ENCODE results near the gene XIRP1.

Gene XIRP1

DNA sequence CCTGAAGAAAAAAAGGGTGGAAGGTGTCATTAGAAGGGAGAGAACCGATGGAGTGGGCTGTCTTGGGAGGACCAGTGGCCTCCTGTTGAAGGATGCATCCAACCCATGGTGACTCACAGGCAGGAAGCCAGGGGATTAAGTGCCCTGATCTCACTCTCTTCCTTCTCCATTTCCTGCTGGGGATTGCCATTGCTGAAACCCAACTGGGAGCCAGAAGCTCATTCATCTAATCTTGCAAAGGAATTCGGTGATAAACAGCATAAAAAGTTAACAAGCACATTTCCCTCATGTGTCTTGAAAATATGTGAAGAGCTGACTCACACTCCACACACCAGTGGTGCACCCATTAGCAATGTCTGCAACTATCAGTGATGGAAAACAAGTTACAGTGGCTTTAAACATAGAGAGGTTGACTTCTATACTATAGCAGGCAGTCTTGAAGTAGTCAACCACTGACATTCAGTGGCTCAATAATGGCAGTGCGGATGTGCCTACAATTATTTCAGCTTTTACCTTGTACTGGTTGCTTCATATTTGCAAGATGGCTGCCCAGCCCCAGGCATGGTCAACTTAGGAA is 26.2 kb downstream of the XIRP1 start:
- no peak for FAIRE-seq

DNA sequence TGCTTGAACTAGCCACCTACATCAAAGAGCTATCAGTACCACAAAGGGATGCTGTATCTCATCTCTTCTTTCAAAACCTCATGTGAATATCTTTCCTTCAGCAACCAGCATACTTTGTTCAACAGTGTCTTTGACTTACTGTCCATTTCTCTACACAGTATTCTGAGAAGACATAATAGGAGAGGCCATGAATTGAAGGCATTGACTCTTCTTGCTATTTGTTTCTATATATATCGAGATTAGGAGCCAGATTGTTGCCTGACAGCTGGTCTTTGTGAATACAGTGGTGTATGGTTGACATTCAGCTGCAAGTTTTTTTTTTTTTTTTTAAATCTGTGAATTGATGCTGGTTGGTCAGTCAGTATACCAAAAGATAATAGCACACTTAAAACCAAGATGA is 26.9 kb downstream of the XIRP1 start:
- FAIRE-seq: no peak

DNA sequence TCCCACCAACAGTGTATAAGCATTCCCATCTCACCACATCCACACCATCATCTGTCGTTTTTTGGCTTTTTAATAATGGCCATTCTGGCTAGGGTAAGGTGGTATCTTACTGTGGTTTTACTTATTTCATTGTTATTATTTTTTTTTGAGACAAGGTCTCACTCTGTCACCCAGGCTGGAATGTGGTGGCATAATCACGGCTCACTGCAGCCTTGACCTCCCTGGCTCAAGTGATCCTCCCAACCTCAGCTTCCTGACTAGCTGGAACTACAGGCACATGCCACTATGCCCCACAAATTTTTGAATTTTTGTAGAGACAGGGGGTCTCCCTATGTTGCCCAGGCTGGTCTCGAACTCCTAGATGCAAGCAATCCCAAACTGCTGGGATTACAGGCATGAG is 28.0 kb downstream of the XIRP1 start:
- FAIRE-seq: no peak

DNA sequence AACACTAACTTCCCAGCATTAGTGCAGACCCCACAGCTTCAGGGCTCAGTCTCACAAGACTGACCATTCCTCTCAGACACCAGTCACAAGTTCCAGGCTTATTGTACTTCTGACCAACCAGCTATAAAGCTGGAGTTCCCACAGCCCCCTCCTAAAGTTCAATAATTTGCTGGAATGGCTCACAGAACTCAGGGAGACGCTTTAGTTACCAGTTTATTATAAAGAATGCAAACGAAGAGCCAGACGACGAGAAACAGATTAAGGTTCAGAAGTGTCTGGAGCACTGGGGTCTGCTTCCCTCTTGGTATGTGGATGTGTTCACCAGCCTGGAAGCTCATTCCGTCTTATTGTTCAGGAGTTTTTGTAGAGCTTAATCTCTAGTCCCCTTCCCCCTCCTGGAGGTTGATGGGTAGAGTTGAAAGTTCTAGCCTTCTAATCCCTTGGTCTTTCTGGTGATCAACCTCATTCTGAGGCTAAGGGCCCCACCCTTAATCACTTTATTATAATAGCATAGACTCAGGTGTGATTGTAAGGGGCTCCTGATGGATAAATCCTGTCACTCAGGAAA is 34.2 kb downstream of the XIRP1 start:
- FAIRE-seq: no peak

DNA sequence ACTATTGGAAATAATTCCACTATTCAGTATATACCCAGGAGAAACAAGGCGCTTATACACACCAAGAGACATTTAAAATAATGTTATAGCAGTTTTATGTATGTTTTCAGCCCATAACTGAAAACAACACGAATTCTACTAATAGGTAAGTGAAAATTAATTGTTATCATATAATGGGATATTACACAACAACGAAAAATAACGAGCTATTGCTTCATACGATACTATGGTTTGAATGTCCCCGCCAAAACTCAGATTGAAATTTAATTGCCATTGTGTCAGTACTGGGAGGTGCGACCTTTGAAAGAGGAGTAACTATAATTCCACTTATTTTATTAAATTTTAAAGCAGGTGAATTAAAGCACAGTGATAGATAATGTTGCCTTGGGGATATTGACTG is 35.0 kb downstream of the XIRP1 start:
- FAIRE-seq: no peak

DNA sequence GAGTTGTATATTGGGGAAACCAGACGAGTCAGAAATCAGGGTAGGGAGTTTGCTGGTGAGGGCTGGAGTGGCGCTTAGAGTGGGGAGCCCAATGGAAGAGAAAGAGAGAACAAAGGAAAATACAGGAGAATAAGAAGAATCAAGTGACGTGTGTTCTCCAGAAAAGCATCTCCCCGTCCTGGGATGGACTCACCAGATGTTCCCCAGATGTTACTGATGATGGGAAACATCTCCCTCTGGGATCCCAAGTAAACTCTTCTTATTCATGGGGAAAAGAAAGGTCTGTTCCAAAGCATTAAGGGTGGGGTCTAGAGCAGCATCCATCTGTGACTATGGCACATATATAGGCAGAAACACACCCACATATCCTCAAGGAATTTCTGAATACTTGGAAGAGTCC is 36.0 kb downstream of the XIRP1 start:
- FAIRE-seq: no peak

DNA sequence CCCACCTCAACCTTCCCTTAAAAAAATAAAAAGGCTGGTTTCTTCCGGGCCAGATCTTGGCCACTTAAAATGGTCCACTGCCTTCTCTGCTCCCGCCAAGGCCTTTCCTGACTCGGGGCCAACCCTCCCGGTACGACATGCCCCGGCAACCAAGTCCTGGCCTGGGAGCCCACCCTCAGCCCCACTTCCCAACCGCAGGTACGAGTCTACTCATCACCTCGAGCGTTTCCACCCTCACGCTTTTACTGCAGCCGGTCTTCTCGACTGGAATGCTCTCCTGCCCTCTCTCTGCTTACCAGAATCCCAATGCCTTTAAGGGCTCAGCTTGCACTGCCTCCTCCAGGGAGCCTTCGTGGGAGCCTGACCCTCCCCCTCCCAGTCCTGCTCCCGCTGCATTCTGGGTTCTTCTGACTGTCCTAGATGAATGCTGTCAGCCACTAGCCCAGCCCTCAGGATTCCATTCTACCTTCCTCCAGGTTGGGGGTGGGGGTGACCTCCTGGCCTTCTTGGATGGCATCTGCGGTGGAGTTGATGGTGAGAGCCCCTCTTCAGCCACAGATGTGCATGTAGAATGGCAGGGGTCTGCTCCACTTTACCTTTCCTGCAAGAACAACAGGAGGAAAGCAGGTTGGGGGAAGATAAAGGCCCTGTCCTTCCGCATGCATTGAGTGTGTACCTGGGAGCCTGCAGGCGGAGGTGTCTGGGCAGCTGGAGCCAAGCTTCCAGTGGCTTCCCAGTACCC is 37.9 kb downstream of the XIRP1 start:
- FAIRE-seq: no peak

DNA sequence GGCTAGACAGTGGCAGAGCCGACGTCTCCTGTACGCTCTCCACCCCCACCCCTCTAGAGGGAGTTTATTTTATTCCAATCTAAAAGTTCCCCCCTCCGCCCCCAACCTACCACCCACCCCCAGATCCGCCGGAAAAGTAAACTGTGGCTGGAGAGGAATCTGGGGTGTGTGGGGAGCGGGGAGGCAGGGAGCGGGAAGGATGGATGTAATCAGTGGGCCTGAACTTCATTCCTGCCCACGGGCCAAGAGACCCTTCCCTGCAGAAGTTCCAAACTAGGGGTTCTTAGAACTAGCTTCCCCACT is 38.5 kb downstream of the XIRP1 start:
- FAIRE-seq: no peak

DNA sequence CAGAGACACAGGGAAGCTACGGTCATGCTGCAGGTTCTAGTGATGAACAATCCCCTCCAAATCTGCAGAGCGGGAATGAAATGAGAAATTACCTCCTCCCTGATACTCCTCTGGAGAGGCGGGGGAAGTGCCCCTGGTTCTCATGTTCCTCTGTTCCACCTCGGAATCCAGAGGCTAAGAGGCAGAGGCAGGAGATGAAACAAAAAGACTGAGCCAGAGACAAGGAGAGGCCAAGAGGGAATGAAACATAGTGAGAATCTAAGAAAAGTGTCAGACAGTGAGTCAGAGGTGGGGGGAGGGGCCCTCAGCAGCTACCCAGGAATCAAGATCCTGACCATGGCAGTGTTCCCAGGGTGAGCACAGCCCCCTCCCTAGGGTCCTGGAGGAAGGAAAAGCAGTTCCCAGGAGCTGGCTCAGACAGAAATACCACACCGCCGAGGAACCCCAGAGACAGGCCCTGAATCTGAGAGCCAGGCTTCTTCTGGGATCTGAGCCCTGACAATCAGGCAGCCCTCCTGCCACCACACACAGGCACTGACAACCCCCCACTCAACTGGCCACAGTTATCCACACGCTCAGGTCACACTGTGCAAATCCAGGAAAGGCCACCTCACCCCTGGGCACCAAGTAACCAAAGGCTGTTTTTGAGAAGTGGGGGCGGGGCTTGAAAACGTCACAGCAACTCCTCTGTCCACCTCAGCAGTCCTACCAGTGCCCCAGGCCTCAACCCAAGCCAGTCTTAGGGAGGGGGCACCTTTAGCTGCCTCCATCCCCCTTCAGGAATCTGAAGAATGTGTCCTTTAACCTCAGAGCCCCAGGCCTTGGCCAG is 41.4 kb downstream of the XIRP1 start:
- no peak for FAIRE-seq

DNA sequence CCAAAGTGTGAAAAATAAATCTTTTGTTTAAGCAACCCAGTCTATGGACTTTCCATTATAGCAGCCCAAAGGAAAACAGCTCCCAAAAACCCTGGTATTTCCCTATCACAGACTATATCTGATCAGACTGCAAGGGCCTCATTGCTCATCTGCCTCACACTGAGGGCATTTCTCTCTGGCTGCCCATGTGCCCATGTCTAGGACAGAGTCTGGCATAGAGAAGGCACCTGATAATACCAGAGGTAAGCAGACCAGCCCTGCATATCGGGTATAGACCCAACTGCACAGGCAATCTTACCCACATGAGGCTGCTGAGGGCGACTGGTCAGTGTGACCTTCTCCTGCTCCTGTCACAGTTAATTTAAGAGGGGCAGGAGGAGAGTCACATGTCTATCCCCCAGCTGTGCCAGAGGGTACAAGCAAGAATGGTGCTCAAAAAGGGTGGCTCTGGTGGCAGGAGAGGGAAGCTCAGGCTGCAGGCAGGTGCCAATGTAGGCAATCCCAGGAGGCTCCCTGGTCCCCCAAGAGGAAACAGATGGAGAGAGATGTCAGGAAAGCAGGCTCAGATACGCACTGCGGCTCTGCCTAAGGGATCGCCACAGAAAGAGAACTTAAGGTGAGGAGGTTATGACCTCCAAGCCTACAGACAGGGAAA is 42.1 kb downstream of the XIRP1 start:
- FAIRE-seq: no peak

DNA sequence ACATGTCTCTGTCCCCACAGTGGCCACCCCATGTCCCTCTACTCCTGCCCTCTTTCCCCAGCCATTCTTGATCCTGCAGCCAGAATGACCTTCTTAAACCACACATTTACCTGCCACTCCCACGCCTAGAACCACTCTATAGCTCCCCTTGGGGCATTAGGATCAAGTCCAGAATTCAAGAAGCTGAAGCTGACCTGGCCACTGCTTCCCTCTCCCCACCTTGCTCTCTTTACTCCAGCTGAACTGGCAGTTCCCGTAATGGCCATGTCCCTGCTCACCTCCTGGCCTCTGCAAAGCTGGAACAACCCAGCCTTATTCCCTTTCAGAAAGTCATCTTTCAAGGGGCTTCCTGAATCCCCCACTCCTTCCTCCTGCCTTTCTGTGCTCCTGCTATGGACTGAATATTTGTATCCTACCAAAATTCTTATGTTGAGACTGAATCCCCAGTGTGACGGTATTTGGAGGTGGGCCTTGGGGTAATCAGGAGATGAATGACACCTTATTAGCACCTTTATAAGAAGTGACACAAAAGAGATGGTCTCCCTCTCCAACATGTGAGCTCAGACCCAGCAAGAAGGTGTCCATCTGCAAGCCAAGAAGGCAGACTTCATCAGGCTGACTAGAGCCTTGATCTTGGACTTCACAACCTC is 42.8 kb downstream of the XIRP1 start:
- FAIRE-seq: no peak

DNA sequence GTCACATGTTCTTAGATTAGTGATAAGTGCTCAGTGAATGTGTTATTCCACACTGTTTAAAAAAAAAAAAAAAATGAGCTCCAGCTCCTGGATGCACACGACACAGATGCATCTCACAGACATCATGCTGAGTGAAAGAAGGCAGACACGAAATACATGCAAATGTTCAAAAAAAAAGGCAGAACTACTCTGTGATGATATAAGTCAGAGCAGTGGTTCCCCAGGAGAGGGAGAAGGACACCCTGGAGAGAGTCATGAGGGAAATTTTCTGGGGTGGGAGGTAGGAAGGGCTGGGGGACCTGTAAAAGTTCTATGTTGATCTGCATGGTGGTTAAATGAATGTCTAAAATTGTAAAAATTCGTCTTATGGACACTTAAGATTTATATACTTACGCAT is 43.3 kb downstream of the XIRP1 start:
- no peak for FAIRE-seq

DNA sequence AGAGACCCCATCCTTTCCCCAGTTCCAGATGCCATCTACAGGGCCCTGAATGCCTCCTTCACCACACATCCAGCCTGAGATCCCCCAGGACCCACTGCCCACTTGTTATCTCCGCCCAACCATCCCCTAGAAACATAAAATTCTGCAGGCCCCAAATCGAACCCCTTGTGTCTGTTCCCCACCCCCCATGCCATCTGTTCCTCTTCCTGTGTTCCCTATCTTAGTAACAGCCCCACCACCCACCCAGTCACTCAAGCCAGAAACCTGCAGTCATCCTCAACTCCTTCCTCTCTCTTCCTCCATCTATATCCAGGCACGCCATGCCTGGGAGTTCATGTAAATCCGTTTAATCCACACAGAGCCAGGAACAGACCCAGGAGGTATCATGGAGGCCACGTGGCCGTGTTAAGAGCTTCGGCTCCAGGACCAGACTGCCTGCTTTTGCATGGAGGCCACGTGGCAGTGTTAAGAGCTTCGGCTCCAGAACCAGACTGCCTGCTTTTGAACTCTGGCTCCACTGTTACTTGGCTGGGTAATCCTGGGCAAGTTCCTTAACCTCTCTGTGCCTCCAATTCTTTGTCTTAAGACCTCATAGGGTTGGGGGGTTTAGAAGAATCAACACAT is 43.8 kb downstream of the XIRP1 start:
- no peak for FAIRE-seq

DNA sequence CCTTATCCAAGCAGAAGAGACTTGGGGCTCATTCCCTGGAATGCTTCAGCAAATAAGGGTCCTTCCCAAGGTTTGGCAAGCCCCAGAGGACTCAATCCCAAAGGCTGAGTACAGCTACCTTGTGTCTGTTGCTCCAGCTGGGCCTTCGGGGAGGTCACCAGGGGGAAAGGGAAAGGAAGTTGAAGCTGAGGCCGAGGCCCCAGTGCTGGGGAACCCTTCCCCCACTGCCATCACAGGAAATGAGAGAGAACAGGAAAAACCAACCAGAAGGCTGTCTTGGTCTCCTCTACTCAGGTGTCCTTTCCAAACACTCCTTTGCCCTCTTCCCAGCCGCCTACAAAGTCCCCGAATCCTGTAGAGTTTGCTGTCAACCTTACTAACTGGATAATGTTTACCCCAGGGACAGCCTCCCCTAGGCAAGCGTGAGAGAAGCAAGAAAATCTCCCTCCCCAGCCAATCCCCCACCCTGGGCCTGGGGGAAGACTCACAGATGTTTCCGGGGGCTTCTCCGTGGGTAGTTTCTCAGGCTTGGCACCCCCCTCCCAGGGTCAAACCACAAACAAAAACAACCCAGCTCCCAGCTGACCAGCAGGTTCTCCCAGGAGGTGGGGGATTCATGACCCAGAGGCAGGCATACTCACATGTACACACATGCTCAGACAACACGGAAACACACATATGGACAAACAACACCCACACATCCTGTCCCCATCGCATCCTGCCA is 44.5 kb downstream of the XIRP1 start:
- no peak for FAIRE-seq

DNA sequence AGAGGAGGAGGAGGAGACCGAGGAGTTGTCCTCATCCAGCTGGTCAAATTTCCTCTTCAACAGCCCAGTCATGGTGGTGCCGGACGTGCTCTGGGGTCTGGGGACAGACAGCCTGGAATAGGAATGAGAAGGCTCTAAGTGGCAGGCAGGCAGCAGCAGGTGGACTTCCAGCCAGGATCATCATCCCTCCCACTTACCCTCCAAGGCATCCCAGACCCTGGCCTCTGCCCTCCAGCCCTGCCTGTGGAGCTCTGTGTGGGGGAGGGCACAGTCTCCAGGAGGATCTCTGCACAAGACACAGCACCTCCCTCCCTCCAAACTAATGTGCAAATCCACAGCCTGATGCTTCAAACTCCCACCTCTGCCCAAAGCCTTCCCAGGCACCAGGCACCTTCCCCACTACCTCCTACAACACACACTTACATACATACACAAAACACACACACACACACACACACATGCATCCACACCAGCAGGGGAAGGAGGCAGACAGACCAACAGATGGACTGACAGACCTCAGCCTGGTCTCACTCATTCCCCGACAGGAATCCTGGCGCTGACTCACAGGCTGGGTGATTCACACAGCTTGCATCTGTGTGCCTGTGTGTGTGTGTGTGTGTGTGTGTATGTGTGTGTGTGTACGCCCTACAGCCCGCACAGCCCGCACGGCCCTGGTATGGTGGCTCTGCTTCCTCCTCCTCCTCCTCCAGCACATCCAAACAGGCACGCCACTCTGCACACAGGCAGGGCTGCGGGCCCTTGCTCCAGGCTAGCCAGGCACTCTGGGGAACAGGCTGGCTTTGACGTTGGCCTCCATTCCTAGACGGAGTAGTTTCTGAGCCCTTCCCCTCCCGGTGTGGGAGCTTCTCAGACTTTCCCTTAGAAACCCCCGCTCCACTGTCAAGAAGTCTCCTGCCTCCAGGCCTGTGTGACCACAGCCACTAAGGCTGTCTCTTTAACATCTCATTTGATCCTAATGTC is 45.5 kb downstream of the XIRP1 start:
- FAIRE-seq: no peak

DNA sequence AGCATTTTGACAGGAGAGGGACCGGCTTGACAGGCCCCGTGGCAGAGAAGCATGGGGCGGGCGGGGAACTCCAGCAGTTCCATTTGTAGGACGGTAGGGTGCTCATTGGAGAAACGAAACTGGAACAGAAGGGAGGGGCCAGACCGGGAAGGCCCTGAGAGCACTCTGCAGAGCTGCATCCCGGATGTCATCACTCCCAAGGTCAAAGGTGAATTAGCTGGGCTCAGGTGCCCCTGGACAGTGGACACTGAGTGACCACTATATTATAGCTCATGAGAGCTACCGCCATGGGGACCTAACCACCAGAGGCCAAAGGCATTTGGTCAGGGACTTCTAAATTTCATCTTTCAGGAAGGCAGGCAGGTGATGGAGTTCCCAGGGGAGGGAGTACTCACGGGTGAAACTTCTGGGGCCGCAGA is 46.3 kb downstream of the XIRP1 start:
- no peak for FAIRE-seq

DNA sequence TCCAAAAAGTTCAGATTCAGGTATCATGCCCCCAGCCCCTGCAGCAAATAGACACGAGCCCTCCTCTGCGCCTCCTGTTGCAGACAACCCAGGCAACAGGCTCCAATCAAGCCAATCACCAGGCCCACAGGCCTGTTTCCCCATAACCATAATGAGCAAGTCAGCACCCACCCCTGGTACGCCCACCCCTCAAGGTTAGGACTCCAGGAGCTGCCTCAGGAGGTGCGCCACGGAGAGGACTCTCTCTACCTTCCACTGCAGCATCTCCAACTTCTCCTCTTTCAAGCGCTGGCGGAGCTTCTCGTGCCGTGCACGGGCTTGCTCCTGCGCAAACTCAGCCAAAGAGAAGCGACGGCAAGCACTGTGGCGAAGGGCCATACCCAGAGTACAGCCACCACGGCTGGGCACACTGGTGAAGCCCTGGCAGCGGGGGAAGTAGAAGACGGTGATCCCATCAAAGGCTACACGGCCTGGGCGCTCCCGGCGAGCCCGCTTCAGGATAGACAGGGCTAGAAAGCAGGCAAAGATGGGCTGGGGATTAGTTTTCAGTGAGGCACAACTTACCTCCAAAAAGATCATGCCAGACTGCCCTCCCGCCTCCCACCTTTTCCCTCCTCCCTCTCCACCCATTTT is 47.5 kb downstream of the XIRP1 start:
- no peak for FAIRE-seq

DNA sequence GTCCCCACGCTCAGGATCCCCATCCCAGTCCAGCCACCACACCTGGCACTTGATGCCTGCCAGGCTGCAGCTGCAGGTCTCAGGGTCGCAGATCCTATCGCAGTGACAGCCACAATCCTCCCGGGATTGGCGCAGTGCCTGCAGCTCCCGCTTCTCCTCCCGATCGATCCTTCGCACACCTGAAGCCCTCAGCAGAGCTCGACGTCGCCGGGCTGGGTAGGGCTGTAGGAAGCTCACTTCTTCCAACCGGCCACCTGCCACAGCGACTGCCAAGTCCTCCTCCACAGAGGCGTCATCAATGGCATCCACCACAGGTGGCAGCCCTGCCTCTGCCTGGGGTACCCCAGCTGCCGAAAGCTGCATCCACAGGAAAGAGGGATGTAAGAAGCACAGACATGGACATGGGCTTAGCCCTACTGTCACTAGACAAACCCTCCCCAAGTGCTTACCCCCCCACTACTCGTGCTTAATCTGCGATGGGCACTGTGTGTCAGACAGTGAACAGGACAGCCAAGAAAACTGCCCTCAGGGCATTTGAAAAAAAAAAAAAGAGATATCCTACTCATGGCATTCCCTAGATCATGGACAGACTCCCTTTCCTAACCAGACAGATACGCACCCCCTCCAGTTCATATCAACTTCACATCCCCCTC is 48.2 kb downstream of the XIRP1 start:
- FAIRE-seq: no peak

All from TTC549 (cell line).